Gastrocnemius medialis (tissue), 4 donors: ENCODE data around the gene AP4E1.

ENCODE experiments used
- CTCF ChIP-seq, 5 experiments: fragments of 450-650 bp in 3 of 5; fragments of 200-600 bp in 2 of 5; sonication (generic) in 2 of 5; IDR thresholded peaks in 4 of 5; conservative IDR thresholded peaks in 1 of 5; 1 replicate in 4 of 5; 2 replicates in 1 of 5; pipeline ENCODE4 v1.5.1; 2016 to 2019; ENCODE audit warnings: antibody characterized with exemption in 5 of 5, mild to moderate bottlenecking in 3 of 5, moderate library complexity in 3 of 5
- POLR2A ChIP-seq, 2 donors: fragments of 450-650 bp; IDR thresholded peaks; one replicate each; pipeline ENCODE4 v1.6.1; 2017; ENCODE audit warnings: antibody characterized with exemption in 2 of 2, mild to moderate bottlenecking in 2 of 2, moderate library complexity in 2 of 2

- TF ChIP-seq POLR2A (IDR thresholded peaks at IDR 0.05) (no peak), CTCF (IDR thresholded peaks at IDR 0.05 in 4 of 5, conservative IDR thresholded peaks at IDR 0.05 in 1 of 5) (no peak)
Observed at GRCh38 chr15:51038974-51039319, 130.5 kb downstream of the AP4E1 start.
